HG03196 (cell line): ENCODE data around the gene ERAL1.
"Not testable (repeated sequence)": the region's sequence is repeated elsewhere in the genome, so short reads cannot be mapped to it uniquely, and the experiment has no call there.

ENCODE experiments used
- ATAC-seq: cut with Tn5 transposase; IDR thresholded peaks from one replicate; pipeline ENCODE4 v1.9.1; 2021; ENCODE audit not compliant: unreplicated experiment

Gene ERAL1

DNA sequence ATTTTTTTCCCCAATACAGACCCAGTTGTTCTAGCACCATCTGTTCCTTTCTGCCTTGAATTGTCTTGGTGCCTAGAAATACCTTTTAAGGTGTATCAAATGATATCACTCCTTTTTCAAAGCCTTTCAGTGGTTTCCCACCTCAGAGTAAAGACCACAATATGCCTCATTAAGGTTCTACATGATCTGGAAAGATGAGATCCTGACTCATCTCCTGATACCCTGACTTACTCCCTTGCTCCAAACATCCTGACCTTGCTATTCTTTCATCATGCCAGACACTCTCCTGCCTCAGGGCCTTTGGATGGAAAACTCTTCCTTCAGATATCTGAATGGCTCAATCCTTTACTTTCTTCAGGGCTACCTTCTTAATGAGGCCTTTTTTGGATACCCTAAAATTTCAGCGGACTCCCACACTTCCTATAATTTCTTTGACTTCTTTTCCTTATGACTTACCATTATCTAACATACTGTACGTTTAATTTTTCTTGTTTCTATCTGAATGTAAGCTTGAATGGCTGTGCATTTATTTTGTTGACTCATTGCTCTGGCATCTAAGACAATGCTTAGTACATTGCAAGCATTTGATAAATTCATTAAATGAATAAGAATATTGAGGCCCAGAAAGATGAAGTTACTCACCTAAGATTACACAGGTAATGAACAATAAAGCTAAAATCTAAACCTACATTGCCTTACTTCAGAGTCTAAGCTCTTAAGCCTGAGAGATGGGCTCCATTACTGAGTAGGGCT is 23.5 kb downstream of the ERAL1 start:
- no peak for ATAC-seq

DNA sequence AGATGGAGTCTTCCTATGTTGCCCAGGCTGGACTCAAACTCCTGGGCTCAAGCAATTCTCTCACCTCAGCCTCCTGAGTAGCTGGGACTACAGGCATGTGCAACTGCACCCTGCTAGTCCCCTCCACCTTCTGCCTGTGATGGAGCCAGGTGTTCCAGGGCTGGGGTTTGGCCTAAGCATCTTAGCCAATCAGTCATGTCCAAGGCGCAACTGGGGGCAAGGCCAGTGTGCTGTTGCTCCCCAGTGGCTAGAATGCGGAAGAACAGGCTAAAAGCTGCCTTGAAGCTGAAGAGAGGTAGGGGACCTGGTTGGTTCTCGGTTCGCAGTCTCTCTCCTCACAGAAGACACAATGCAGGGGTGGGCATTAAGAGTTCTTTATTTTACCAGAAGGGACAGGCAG is 24.2 kb downstream of the ERAL1 start:
- ATAC-seq, result no peak

DNA sequence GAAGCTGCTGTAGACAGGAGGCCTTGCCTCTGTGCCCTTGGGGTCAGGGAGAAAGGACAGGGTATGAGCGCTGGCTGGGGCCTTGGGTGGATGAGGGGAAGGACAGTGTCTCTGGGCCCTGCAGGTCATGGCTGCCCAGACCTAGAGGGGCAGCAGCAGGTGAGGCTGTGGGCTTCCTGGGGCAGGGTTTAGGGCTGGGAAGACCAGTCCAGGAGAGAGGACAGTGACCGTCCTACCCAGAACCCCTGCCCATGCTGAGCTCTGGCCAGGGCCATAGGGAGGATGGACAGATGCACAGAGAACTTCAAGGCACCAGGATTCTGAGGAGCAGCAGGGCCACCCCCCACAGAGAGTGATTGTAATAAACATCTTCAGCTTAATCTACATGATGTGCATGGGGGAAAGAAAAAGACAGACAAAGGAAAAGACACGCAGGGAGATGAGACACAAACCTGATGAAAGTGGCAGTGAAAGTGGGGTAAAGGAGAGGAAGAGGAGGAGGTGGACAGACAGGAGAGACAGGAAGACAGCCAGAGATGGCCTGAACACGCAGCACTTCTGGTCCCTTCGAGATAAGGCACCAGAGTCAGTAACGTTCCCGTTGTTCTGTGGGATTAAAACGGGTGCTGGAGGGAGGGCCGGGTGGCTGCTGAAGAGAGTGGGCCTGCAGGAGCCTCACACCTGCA is 25.2 kb downstream of the ERAL1 start:
- ATAC-seq, result no peak

GRCh38 chr17:28880572-28880945 is 25.7 kb downstream of the ERAL1 start:
- ATAC-seq, result no peak

DNA sequence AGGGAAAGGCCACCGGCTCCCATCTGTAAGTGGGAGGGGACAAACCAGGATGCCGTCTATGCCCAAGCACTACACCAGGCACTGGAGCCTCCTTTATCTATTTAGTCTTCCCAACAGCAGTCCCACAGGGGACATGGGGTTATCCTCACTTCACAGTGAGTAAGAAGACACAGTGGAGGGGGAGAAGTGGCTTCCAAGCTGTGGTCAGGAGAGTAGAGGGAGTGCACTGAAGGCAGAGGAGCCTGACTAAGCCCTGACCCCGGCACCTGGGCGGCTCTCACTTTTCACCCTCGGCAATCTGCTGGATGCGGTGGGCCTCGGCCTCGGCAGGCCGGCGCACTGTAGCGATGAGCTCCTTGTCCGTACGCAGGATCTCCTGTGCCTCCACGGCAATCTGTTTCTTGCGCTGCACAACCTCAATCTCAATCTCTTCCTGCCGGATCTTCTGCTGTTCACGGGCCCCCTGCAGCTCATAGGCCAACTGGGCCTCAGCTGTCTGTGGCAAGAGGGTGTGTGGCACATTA is 26.8 kb downstream of the ERAL1 start:
- ATAC-seq, result no peak

- no peak for ATAC-seq
Observed at GRCh38 chr17:28882154-28882895, 27.5 kb downstream of the ERAL1 start.

GRCh38 chr17:28883967-28884702 is 29.3 kb downstream of the ERAL1 start:
- no peak for ATAC-seq

GRCh38 chr17:28885363-28885762 is 30.5 kb downstream of the ERAL1 start:
- no peak for ATAC-seq

DNA sequence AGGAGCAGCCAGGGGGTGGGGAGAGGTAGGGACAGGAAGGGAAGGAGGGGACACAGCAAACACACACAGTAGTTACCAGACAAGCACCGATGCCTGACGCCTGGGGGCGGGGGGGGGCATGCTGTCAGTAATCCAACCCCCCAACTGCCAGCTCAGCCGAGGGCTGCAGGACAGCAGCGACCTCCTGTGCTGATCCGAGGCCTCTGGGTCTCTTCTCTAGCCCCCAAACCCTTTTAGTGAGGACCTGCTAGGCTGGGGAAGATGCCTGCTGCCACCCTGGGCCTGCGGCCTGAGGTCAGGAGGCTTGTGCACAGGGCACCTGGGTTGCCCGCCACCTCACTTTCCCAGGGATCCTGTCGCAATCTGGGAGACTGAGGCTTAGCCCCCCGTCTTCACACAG is 31.1 kb downstream of the ERAL1 start:
- ATAC-seq, result no peak

- no peak for ATAC-seq
Observed at GRCh38 chr17:28887871-28888471, 33.2 kb downstream of the ERAL1 start.

DNA sequence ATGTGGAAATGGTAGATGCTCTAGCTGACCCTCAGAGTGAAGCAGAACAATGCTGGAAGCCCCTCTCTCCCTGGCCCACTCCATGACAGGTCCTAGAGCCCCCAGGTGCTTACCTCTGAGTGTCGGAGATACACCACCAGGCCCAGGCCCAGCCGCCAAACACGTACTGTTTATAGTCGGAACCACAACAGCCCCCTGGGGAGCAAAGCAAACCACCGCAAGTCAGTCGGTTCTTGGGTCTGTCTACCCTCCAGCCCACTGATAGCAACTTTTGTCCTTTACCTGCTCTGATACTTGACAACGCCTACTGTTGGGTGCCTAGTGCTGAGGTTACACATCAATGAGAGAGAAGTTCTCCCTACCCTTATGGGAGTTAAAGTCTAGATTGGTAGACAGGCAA is 34.0 kb downstream of the ERAL1 start:
- ATAC-seq, result no peak

DNA sequence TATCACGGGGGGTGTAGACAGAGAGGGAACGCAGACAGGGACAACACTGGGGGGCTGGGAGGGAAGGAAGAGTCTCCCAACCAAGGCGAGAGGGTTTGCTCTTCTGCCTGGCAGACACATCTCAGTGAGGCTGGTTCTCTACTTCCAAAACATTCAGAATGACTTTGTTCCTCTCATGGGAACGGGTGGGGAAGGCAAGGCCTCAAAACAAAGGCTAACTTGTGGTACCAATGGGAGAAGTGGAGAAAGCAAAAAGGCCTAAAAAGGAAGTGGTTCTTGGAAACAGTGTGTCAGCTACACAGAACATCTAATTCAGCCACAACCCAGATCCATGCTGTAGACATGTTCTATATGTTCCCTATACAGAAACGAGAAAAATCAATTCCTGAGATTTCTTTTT is 35.2 kb downstream of the ERAL1 start:
- no peak for ATAC-seq

DNA sequence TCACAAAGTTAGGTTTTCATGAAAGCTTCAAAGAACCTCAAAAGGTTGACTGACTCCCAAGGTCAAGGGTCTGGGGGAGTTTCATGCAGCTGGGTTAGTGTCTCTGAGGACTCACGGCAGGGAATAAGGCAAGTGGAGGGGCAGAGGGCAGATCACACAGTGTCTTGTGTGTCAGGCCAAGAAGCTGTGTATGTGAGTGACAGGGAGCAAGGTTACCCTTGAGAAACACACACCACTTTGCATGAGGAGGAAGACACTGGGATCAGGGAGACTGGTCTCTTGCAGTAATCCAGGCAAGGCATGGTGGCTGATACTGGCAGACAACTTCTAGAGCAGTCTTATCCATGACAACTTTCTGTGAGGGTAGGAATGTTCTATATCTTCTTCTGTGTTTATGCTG is 36.4 kb downstream of the ERAL1 start:
- no peak for ATAC-seq

GRCh38 chr17:28892024-28892423 is 37.2 kb downstream of the ERAL1 start:
- no peak for ATAC-seq

- ATAC-seq, result not testable (repeated sequence)
Observed at GRCh38 chr17:28893248-28894183, 38.7 kb downstream of the ERAL1 start.

- no peak for ATAC-seq
Observed at GRCh38 chr17:28895794-28896447, 41.1 kb downstream of the ERAL1 start.

- no peak for ATAC-seq
Observed at GRCh38 chr17:28896491-28896883, 41.7 kb downstream of the ERAL1 start.

DNA sequence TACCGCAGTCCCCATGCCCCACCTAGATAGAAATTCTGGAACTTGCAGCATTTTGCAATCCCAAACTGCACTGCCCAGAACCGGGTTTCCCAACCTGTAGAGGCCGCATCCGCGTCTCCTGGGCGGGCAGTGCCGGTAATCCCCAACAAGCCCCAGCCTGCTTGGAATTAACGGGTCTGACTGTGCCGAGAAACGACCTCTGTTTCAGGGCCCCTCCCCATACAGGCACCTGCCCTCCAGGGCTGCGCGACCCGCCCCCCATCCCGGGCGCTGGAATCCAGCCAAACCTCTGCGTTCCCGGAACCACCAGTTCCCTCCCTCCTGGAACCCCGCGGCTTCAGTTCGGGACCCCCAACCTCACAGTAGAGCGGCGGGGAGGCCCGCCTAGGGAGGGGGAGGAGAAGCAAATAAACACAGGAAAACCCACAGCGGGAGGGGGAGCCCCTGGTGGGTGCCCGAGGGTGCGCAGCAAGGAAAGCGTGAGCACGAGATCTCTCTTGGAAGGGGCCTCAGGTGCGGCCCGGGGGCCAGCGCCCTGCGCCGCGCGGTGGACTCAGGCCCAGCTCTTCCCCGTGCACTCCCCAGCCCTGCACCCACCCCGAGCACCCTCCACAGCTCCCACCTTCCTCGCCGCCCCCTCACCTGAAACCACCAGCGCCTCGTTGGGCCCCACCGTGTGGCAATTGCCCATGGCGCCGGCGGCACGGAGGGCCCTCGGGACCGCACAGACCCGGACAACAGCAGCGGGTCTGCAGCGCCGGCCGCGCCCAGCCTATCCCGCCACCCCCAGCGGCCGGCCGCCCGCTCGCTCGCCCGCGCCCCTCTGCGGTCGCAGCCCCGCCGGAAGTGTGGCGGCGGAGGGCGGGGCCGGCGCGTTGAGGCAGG is 42.3 kb downstream of the ERAL1 start, which contains the start of gene FLOT2:
FLOT2 (minus strand) TSS at position 850 of the 885 bp plus-strand sequence; CDS start at position 691, 159 bp downstream.
- ATAC-seq, result no peak
